ENCODE results near the gene ZMYM3. TPM values are rescaled to one million over a fixed set of nuclear protein-coding genes. Genes with fewer than 3 reads are reported as not detected.
A peak's percentile ranks its signal among the peaks of the same experiment; 100 is the strongest.

The ZMYM3 gene
- total and polyA plus RNA-seq, 9 of the 15 experiments (the other 6 are each of a cell fraction or from before 2014, with no cell fraction given), result 4.3 to 36.3 (median 16.8) TPM

GRCh38 chrX:71292669-71293365 is 38.9 kb upstream of the ZMYM3 start:
- in situ Hi-C loops (cut with MboI), result no loop called here
- H3K4me3 ChIP-seq, result no peak overlapping the region
- H4K20me1 ChIP-seq (replicated peaks; ENCODE audit: control insufficient read depth, insufficient read depth, low read length), result 0 out of 2 replicates have a peak, but pooled peaks cover under 1% of the 10 kb centered on the region
- 95% methylated on average over 7 of the region's 7 CpGs for WGBS (ENCODE audit: insufficient coverage, low coverage, missing lambda C conversion rate)
- no peaks in the 10 kb centered on the region for H3K27me3 ChIP-seq (ENCODE audit: control insufficient read depth in 2 of 2, insufficient read depth in 2 of 2, low read length in 2 of 2)
- no peak overlapping the region for H2AFZ ChIP-seq (ENCODE audit: low read depth, low read length)
- TF ChIP-seq POLR2AphosphoS5 (IDR thresholded peaks at IDR 0.05; ENCODE audit: control insufficient read depth, insufficient read depth, low read depth, low read length), result 0 out of 2 replicates have a peak, but pooled peaks have one; percentile 1
- TF ChIP-seq KDM1A (IDR thresholded peaks at IDR 0.05), result no peak
- H3K79me2 ChIP-seq (ENCODE audit: control insufficient read depth, insufficient read depth, low read length), result peaks cover 50% of the 10 kb centered on the region
- no peak overlapping the region for H3K27ac ChIP-seq (ENCODE audit: extremely low read depth, low read depth, low read length)
- intact Hi-C loops (cut with micrococcal nuclease), result no loop called here
- BruUV-seq (replicated peaks), result no TSS peak
- peaks cover 90% of the 10 kb centered on the region for H3K36me3 ChIP-seq (ENCODE audit: control insufficient read depth, insufficient read depth, low read length)
- no peaks in the 10 kb centered on the region; a peak in 1 of 5 replicates for H3K4me1 ChIP-seq (replicated peaks in 1 of 2; ENCODE audit: control insufficient read depth in 2 of 2, insufficient read depth in 2 of 2, low read length in 2 of 2)
- ATAC-seq (no peak), DNase-seq (ENCODE audit: extremely low read depth in 1 of 4, low spot score in 3 of 4) (no peak), FAIRE-seq (no peak)
- H3K4me2 ChIP-seq (ENCODE audit: insufficient read depth, low read length), result no peak overlapping the region
- no peak overlapping the region for H3K9ac ChIP-seq (ENCODE audit: insufficient read depth in 1 of 2, low read depth in 2 of 2, low read length in 2 of 2)
- CTCF ChIA-PET (ENCODE audit: low intra/inter-chr PET ratio), result no interaction called here
- POLR2A ChIA-PET, result interaction anchor here (0.6 to 2.8 kb wide), 3 partner anchors 8 to 875 kb away, joined by 3 to 10 read pairs (median 6); partner anchors contain the start of genes ITGB1BP2 and NONO
- H3K9me1 ChIP-seq (ENCODE audit: control insufficient read depth, insufficient read depth, low read length), result no peaks in the 10 kb centered on the region
- H3K9me3 ChIP-seq (replicated peaks; ENCODE audit: control insufficient read depth, insufficient read depth, low read depth, low read length), result no peaks in the 10 kb centered on the region

- in situ Hi-C loops (cut with MboI), result no loop called here
- peaks cover 85% of the 10 kb centered on the region for H3K36me3 ChIP-seq (ENCODE audit: control insufficient read depth, insufficient read depth, low read length)
- H3K4me1 ChIP-seq (replicated peaks in 1 of 2; ENCODE audit: control insufficient read depth in 2 of 2, insufficient read depth in 2 of 2, low read length in 2 of 2), result no peaks in the 10 kb centered on the region; a peak in 2 of 5 replicates
- FAIRE-seq (no peak), ATAC-seq (no peak), DNase-seq (ENCODE audit: extremely low read depth in 1 of 4, low spot score in 3 of 4) (no peak)
- H3K9ac ChIP-seq (ENCODE audit: insufficient read depth in 1 of 2, low read depth in 2 of 2, low read length in 2 of 2), result no peak overlapping the region
- no peak overlapping the region for H3K27ac ChIP-seq (ENCODE audit: extremely low read depth, low read depth, low read length)
- peaks cover 65% of the 10 kb centered on the region for H3K79me2 ChIP-seq (ENCODE audit: control insufficient read depth, insufficient read depth, low read length)
- no peak overlapping the region for H3K4me2 ChIP-seq (ENCODE audit: insufficient read depth, low read length)
- POLR2A ChIA-PET, result interaction anchor here (2.2 kb wide), 1 partner anchor 10 kb away, joined by 6 read pairs; the partner anchor contains the start of gene ITGB1BP2
- no peaks in the 10 kb centered on the region for H3K9me3 ChIP-seq (replicated peaks; ENCODE audit: control insufficient read depth, insufficient read depth, low read depth, low read length)
- no TSS peak for BruUV-seq (replicated peaks)
- H3K4me3 ChIP-seq, result no peak overlapping the region
- WGBS (ENCODE audit: insufficient coverage, low coverage, missing lambda C conversion rate), result 88% methylated on average over 6 of the region's 6 CpGs
- no peaks in the 10 kb centered on the region for H3K9me1 ChIP-seq (ENCODE audit: control insufficient read depth, insufficient read depth, low read length)
- no peak overlapping the region for H2AFZ ChIP-seq (ENCODE audit: low read depth, low read length)
- CTCF ChIA-PET (ENCODE audit: low intra/inter-chr PET ratio), result no interaction called here
- intact Hi-C loops (cut with micrococcal nuclease), result no loop called here
- H4K20me1 ChIP-seq (replicated peaks; ENCODE audit: control insufficient read depth, insufficient read depth, low read length), result no peaks in the 10 kb centered on the region
- no peaks in the 10 kb centered on the region for H3K27me3 ChIP-seq (ENCODE audit: control insufficient read depth in 2 of 2, insufficient read depth in 2 of 2, low read length in 2 of 2)
- TF ChIP-seq HNRNPUL1 (IDR thresholded peaks at IDR 0.05; ENCODE audit: low read length) (no peak), POU5F1 (IDR thresholded peaks at IDR 0.05; ENCODE audit: borderline replicate concordance, low read depth, low read length, partially characterized antibody) (no peak), PHB2 (IDR thresholded peaks at IDR 0.05; ENCODE audit: low read depth) (no peak), GTF2A2 (tag; IDR thresholded peaks at IDR 0.05) (no peak), ARID4B (CRISPR knock-in tag; IDR thresholded peaks at IDR 0.05) (no peak), SMAD3 (CRISPR knock-in tag; conservative IDR thresholded peaks at IDR 0.05) (no peak), ZNF124 (CRISPR knock-in tag; IDR thresholded peaks at IDR 0.05) (no peak), CREBBP (IDR thresholded peaks at IDR 0.05; ENCODE audit: low read depth, low read length) (no peak), BACH1 (tag; IDR thresholded peaks at IDR 0.05) (no peak), FOXK2 (conservative IDR thresholded peaks at IDR 0.05 in 1 of 2, IDR thresholded peaks at IDR 0.05 in 1 of 2; ENCODE audit: low read depth in 2 of 2) (no peak)
Measured at GRCh38 chrX:71291381-71291780, 37.4 kb upstream of the ZMYM3 start.

Data from K562 (cell line).